Measurements from ENCODE around the gene ITIH4. TPM values are rescaled to one million over a fixed set of nuclear protein-coding genes. Genes with fewer than 3 reads are reported as not detected.
A peak's percentile ranks its signal among the peaks of the same experiment; 100 is the strongest.

The ITIH4 gene
- 1 to 10 TPM; 6.0 to 6.2 TPM for total RNA-seq
- 4.1 TPM for polyA plus RNA-seq (2013, experiment 1 of 2)
- 4.8 TPM for polyA plus RNA-seq (2013, experiment 2 of 2)
- long read RNA-seq, experiment 1, result 0 reads
- long read RNA-seq, experiment 2, partial matches to known transcripts, result 0 of 3 reads
- long read RNA-seq, experiment 2, other reads (novel, unspliced or antisense), result 3 of 3 reads
- long read RNA-seq, experiment 3, partial matches to known transcripts, result 1 of 4 reads
- long read RNA-seq, experiment 3, other reads (novel, unspliced or antisense), result 3 of 4 reads
- long read RNA-seq, experiment 4, result 0 reads

GRCh38 chr3:52830535-52831258, at the start of gene ITIH4:
ITIH4 (minus strand) TSS chr3:52830672; CDS start chr3:52830642, 30 bp downstream.
- no peaks in the 10 kb centered on the region for H3K27me3 Mint-ChIP-seq (ENCODE audit: insufficient read depth)
- TF ChIP-seq, protein P1, sequence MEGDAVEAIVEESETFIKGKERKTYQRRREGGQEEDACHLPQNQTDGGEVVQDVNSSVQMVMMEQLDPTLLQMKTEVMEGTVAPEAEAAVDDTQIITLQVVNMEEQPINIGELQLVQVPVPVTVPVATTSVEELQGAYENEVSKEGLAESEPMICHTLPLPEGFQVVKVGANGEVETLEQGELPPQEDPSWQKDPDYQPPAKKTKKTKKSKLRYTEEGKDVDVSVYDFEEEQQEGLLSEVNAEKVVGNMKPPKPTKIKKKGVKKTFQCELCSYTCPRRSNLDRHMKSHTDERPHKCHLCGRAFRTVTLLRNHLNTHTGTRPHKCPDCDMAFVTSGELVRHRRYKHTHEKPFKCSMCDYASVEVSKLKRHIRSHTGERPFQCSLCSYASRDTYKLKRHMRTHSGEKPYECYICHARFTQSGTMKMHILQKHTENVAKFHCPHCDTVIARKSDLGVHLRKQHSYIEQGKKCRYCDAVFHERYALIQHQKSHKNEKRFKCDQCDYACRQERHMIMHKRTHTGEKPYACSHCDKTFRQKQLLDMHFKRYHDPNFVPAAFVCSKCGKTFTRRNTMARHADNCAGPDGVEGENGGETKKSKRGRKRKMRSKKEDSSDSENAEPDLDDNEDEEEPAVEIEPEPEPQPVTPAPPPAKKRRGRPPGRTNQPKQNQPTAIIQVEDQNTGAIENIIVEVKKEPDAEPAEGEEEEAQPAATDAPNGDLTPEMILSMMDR (conservative IDR thresholded peaks at IDR 0.05), result no peak
- no peaks in the 10 kb centered on the region for H3K9me3 Mint-ChIP-seq
- peak within 1 kb of the TSS; percentile 49 for H3K27ac Mint-ChIP-seq
- Histone ChIP-seq H3K36me3 (ENCODE audit: control insufficient read depth, insufficient read depth, low read length) (no peaks in the 10 kb centered on the region), H3K27me3 (ENCODE audit: control insufficient read depth, insufficient read depth, low read length, poor library complexity, severe bottlenecking) (no peaks in the 10 kb centered on the region), H3K9me3 (ENCODE audit: control insufficient read depth, low read length) (no peaks in the 10 kb centered on the region), H3K9ac (ENCODE audit: extremely low read depth, low read length, poor library complexity, severe bottlenecking) (no peak within 1 kb of the TSS), H3K27ac (ENCODE audit: low read depth, low read length) (no peak within 1 kb of the TSS), H3K4me3 (ENCODE audit: low read length) (no peak within 1 kb of the TSS), H3K4me1 (ENCODE audit: control insufficient read depth, insufficient read depth, low read length) (peaks cover 4% of the 10 kb centered on the region)
- H3K4me1 Mint-ChIP-seq, result peaks cover 24% of the 10 kb centered on the region
- H3K4me3 Mint-ChIP-seq, result no peak within 1 kb of the TSS
- no peaks in the 10 kb centered on the region for H3K36me3 Mint-ChIP-seq (ENCODE audit: low read depth)
- DNase-seq, result peak; percentile 64
- WGBS, 2 experiments (ENCODE audit: insufficient coverage in 1 of 2, insufficient read length in 1 of 2), result 92 to 93% methylated on average over 10 to 16 of the region's 16 CpGs

DNA sequence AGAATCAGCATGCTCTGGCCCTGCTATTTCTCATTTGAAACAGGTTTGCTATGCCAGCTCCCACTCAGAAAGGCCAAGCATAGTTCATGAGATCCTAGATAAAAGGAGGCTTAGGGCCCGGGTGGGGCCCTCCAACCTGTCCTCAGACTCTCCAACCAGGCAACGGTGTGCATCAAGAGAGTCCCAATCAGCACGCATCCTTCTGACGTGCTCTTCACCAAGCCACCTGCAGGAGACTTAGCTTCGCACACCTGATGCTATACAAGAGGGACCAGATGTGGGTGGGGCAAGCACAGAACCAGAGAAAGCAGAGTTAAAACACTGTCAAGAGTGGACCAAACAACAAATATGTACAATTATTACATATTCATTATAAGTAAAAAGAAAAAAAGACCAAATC, 49.6 kb upstream of the ITIH4 start:
- no peaks in the 10 kb centered on the region for H3K4me1 ChIP-seq (ENCODE audit: control insufficient read depth, insufficient read depth, low read length)
- Mint-ChIP-seq H3K9me3 (no peaks in the 10 kb centered on the region), H3K27ac (no peak overlapping the region), H3K4me3 (no peak overlapping the region), H3K27me3 (ENCODE audit: insufficient read depth) (no peaks in the 10 kb centered on the region), H3K36me3 (ENCODE audit: low read depth) (peaks cover 6% of the 10 kb centered on the region), H3K4me1 (peaks cover 9% of the 10 kb centered on the region)
- WGBS, 2 experiments (ENCODE audit: insufficient coverage in 1 of 2, insufficient read length in 1 of 2), result 92% methylated on average over 5 of the region's 5 CpGs; no CpG with 5 or more reads in 1 of the 2 experiments
- H3K27me3 ChIP-seq (ENCODE audit: control insufficient read depth, insufficient read depth, low read length, poor library complexity, severe bottlenecking), result no peaks in the 10 kb centered on the region
- H3K36me3 ChIP-seq (ENCODE audit: control insufficient read depth, insufficient read depth, low read length), result no peaks in the 10 kb centered on the region
- no peak overlapping the region for H3K9ac ChIP-seq (ENCODE audit: extremely low read depth, low read length, poor library complexity, severe bottlenecking)
- H3K9me3 ChIP-seq (ENCODE audit: control insufficient read depth, low read length), result no peaks in the 10 kb centered on the region
- TF ChIP-seq, protein P1 (conservative IDR thresholded peaks at IDR 0.05), result peak; percentile 31
- H3K27ac ChIP-seq (ENCODE audit: low read depth, low read length), result no peak overlapping the region
- no peak for DNase-seq
- no peak overlapping the region for H3K4me3 ChIP-seq (ENCODE audit: low read length)

DNA sequence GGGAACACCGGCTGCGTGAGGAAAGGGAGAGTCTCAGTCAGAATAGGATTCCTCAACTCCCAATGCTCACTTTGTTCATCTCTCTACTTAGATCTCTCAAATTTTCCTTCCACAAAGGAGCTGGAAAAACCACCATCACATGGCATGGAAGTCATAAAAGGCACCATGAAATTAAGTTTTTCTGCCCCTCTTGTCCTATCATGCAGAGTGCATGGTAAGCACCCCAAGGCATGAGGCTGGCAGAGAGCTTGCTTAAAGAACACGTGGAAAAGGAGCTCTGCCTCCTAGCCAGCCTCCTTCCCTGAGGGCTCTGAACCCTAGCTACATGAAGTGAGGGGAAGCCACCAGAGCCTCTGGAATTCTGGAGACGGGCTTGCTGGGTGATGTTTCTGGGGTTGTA, 49.1 kb upstream of the ITIH4 start:
- Histone ChIP-seq H3K27ac (ENCODE audit: low read depth, low read length) (no peak overlapping the region), H3K9me3 (ENCODE audit: control insufficient read depth, low read length) (no peaks in the 10 kb centered on the region), H3K4me1 (ENCODE audit: control insufficient read depth, insufficient read depth, low read length) (no peaks in the 10 kb centered on the region), H3K27me3 (ENCODE audit: control insufficient read depth, insufficient read depth, low read length, poor library complexity, severe bottlenecking) (no peaks in the 10 kb centered on the region), H3K9ac (ENCODE audit: extremely low read depth, low read length, poor library complexity, severe bottlenecking) (no peak overlapping the region), H3K36me3 (ENCODE audit: control insufficient read depth, insufficient read depth, low read length) (no peaks in the 10 kb centered on the region), H3K4me3 (ENCODE audit: low read length) (no peak overlapping the region)
- Mint-ChIP-seq H3K27me3 (ENCODE audit: insufficient read depth) (no peaks in the 10 kb centered on the region), H3K9me3 (no peaks in the 10 kb centered on the region), H3K4me3 (no peak overlapping the region), H3K4me1 (peaks cover 9% of the 10 kb centered on the region), H3K36me3 (ENCODE audit: low read depth) (peaks cover 2% of the 10 kb centered on the region), H3K27ac (no peak overlapping the region)
- no peak for DNase-seq
- WGBS, 2 experiments (ENCODE audit: insufficient coverage in 1 of 2, insufficient read length in 1 of 2), result 92 to 100% methylated on average over 3 to 4 of the region's 4 CpGs
- TF ChIP-seq, protein P1 (conservative IDR thresholded peaks at IDR 0.05), result no peak
